GM21423 (cell line): ENCODE results near the gene COL4A2.
"Not testable (repeated sequence)": the region's sequence is repeated elsewhere in the genome, so short reads cannot be mapped to it uniquely, and the experiment has no call there.

Experiments
- ATAC-seq: cut with Tn5 transposase; IDR thresholded peaks from one replicate; pipeline ENCODE4 v1.9.1; 2021; ENCODE audit warnings: mild to moderate bottlenecking, moderate library complexity; ENCODE audit not compliant: unreplicated experiment

The COL4A2 gene

DNA sequence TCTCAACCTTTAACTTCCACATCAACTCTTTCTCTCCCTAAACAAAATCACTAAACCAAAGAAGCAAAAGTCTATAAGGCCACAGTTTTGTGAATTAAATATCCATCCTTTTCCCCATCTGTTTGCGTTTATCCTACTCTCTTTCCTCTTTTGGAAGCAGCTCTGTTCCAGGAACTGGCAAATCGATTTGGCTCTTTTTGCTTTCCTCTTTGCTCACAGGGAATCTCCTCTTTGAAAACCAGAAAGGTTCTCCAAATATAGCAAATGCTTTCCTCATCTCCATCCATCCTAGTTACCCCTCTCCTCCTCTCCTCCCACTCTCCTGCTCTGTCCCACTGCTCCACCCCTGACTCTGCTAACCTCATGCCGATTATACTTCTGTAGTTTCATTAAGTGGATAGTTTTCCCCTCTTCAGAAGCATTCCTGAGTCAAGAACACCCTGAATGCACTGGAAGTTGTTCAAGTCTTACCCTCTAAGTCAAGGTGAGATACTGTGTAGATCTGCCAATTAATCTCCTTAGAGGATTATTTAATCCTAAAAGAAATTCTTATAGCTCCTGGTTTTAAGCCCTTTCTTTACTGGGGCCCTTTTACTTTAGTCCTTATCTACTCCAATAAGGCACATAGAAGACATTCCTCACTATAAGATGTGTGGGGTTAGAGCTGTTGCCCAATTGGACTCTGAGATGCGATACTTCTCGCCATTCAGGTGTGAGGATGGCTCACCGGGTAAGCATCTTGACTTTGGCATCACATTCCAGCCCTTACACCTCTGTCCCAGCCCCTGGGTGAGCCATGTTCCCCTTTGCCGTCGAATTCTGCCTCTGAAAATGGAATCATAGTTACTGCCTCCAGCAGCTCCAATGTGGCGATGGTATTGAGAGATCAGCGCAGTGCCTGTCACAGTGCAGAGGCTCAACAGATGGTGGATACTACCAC, 67.6 kb downstream of the COL4A2 start:
- ATAC-seq: no peak

- ATAC-seq: no peak
Measured at GRCh38 chr13:110376120-110376519, 69.0 kb downstream of the COL4A2 start.

DNA sequence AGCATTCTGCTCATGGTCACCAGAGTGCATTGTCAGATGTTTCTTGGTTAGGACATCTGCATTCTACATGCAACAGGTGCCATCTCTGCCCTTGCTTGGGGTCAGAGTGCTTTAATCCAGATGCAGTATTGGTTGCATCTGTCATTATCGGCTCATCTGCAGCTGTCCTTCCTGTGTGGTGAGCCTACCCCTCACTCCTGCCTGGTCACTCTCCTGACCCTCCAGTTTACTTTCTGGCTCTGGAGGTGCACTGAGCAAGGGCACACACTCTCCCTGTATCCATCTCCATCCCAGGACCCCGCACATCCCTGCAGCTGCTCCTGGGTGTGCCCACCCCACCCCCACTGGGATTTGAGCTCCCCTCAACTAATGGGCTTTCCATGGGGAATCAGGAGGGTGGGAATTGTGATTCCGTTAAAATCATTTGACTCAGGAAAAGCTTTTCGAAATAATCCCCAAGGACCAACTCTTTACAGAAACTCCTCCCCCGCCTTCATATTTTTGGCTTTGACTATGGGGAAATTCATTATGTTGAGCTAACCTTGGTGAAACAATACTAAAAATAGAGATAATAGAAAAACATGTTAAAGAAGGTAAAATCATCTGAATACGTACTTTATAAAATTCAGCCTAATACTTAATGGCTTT, 70.2 kb downstream of the COL4A2 start:
- ATAC-seq: no peak

DNA sequence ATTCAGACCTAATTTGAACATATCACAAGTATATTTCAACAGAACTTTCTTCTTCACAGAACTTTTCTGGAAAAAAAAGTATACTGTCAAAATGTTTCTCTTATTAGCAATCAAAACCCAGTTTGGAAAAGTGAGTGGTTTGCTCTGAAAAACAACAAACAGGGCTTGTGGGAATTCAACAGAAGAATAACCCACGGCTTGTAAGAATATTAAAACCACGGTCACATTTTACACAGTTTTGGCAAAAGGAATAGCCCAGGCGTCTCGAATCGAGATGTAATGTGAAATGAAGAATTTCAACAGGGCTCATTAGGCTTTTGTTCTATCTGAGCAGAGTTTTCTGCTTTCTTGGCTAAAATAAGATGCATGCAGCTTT, 70.7 kb downstream of the COL4A2 start:
- ATAC-seq: no peak

- ATAC-seq: no peak
Measured at GRCh38 chr13:110379358-110379757, 72.3 kb downstream of the COL4A2 start.

DNA sequence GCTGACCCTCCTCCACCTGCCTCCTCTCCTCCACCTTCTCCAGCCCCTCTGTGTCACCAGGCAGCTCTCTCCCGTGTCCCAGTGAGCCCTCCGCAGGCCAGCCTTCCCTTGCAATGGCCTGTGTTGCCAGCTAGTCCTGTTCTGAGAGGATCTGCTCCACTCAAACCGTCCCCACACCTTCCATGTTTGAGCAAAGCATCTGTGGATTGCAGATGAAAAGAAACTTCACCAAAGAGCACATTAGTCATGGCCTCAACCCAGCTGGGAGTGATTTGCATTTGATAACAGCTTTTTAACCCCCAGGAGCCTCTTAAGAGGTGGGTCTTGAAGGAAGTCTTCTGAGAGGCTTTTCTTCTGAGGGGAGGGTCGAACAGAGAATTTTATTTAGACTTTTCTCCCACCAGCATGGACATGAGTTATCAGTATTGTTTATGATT, 72.8 kb downstream of the COL4A2 start:
- ATAC-seq: no peak

DNA sequence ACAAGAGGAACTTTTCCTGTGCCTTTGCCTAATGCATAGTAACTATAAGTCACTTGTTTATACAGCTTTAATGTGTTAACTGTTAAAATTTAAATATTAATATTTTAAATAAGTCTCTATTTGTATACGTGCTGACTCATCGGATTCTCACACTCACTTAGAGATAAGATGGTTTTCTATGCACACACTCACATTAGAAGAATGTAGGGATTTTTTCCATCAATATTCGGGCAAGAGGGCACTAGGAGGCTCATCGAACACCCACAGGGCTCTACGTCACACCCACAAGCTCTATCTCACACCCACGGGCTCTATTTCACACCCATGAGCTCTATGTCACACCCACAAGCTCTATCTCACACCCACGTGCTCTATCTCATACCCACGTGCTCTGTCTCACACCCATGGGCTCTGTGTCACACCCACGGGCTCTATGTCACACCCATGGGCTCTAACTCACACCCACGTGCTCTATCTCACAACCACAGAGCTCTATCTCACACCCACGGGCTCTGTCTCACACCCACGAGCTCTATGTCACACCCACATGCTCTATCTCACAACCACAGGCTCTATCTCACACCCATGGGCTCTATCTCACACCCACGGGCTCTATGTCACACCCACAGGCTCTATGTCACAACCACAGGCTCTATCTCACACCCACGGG, 73.4 kb downstream of the COL4A2 start:
- ATAC-seq: no peak

DNA sequence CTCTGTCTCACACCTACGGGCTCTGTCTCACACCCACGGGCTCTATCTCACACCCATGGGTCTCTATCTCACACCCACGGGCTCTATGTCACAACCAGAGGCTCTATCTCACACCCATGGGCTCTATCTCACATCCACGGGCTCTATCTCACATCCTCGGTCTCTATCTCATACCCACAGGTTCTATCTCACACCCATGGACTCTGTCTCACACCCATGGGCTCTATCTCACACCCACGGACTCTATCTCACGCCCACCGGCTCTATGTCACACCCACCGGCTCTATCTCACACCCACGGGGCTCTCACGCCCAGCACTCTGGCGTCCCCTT, 73.9 kb downstream of the COL4A2 start:
- no peak for ATAC-seq

DNA sequence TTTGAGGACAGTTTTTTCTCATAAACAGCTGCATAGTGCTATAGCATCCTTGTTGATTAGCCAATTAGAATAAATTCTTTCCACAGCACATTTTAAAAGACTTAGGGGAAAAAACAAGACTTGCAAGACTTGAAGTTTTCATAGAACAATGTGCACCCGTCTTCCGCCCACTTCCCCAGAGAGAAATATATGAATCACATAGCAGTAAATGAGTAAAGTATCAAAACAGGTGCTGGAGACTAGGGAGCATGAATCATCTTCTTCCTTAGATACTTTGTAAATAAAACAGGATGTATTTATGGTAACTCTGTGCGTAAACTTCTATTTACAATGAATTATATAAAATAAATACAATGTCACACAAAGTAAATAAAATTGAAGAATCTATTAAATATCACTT, 75.1 kb downstream of the COL4A2 start:
- ATAC-seq: no peak

DNA sequence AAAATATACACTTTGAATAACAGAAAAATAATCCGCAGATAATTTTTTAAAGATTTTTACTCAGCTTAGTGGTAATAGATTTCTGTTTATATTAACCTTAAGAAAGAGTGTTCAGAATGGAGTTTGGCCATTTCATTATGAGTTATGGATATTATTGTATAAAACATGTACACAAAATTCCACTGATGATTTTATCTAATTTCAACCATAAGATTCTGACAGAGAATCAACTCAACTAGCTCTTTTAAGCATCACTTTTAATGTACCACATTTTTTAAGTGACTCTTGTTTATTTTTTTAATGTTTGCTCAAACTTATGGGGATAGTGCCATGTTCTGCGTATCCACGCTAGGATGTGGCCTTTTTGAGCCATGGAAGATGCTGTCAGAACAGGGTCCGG, 75.7 kb downstream of the COL4A2 start:
- ATAC-seq: no peak

- peak; percentile 98 for ATAC-seq
Measured at GRCh38 chr13:110387451-110388107, 80.5 kb downstream of the COL4A2 start.

- ATAC-seq: no peak
Measured at GRCh38 chr13:110388108-110388943, 81.2 kb downstream of the COL4A2 start.

DNA sequence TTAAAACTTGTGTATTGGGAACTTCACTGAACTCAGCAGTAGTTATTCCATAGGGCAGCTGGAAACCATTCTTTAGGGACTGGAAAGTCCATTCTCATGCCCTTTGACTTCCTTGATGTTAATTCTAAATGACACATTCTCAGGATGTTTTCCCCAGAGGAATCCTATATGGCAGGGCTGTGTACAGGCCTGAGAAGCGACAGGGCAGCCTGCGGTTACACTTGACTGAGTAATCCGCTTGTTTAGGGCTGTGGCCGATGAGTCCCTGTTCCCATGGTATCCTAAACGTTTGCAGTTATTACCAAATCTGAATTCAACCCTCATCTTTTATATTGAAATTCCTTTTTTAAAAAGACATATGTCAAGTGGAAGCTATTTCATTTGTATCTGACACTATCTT, 83.5 kb downstream of the COL4A2 start:
- ATAC-seq: no peak

DNA sequence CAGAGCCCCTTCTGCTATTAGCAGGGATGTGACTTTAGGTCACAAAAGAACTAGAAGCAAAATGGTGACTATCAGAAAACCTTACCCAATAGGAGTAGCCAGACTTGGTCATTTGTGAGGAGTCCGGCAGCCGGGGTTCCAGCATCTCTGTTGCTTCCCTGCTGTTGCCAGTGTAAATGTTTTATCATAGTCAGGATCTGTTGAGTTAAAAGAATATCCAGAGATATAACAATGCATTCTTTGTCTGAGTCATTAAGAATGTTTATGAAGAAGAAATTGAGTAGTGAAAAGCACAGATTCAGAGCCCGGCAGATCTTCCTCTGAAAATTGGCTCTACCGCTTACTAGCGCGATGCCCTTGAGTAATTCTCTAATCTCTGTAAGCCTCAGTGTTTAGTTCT, 84.2 kb downstream of the COL4A2 start:
- ATAC-seq: no peak

- no peak for ATAC-seq
Measured at GRCh38 chr13:110392510-110393240, 85.6 kb downstream of the COL4A2 start.

- no peak for ATAC-seq
Measured at GRCh38 chr13:110393761-110394160, 86.7 kb downstream of the COL4A2 start.

GRCh38 chr13:110394371-110394841, 87.3 kb downstream of the COL4A2 start:
- no peak for ATAC-seq

GRCh38 chr13:110395616-110396015, 88.5 kb downstream of the COL4A2 start:
- ATAC-seq: not testable (repeated sequence)

GRCh38 chr13:110396476-110396875, 89.4 kb downstream of the COL4A2 start:
- no peak for ATAC-seq
